ENCODE results near the gene CHPF.

CHPF gene

DNA sequence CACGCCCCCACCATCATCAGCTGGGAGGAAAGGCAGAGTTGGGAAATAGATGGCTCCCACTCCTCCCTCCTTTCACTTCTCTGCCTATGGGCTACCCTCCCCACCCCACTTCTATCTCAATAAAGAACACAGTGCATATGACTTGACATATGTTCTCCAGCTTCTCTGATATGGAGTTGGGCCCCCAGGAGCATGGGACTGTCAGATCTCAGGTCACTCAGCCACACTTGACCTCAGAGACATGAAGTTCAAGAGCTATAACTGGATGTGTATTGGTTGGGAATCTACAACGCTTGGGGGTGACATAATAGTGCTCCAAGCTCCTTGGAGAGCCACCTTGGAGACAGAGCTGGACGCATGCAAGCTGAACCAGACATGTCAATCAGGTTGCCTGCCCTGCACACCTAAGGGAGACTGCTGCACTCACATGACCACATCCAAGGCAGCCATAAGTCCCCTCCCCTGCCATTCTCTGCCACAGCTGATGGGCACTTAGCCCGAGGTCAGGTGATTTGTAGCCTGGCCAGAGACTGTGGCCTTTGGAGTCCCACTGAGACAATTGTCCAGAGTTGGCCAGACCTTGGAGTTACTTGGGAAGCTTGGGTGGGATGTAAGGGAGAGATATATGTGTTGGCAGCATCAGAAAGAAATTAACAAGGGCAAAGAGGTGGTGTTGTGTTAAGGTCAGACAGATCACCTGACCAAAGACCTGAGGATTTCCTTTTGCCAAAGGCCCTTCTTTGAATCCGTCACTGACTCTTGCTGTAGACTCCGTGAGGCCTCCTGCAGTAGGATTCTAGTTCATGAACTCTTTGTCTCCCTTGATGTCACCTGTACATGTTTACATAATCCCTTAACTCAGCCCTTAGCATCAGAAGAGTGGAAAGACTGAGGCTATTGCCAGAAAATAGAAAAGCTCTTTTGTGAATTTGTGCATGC is 32.2 kb upstream of the CHPF start:
- Histone ChIP-seq H3K4me3 (ENCODE audit: low read length in 2 of 2) (peak overlapping the region in 1 of 2 donors; percentile 9), H3K27ac (replicated peaks; ENCODE audit: low read length) (no peak overlapping the region)
- WGBS, 2 donors (ENCODE audit: extremely low coverage in 2 of 2, insufficient read length in 2 of 2, insufficient replicate concordance in 1 of 2), result no CpG with 5 or more reads among the region's 6 CpGs

DNA sequence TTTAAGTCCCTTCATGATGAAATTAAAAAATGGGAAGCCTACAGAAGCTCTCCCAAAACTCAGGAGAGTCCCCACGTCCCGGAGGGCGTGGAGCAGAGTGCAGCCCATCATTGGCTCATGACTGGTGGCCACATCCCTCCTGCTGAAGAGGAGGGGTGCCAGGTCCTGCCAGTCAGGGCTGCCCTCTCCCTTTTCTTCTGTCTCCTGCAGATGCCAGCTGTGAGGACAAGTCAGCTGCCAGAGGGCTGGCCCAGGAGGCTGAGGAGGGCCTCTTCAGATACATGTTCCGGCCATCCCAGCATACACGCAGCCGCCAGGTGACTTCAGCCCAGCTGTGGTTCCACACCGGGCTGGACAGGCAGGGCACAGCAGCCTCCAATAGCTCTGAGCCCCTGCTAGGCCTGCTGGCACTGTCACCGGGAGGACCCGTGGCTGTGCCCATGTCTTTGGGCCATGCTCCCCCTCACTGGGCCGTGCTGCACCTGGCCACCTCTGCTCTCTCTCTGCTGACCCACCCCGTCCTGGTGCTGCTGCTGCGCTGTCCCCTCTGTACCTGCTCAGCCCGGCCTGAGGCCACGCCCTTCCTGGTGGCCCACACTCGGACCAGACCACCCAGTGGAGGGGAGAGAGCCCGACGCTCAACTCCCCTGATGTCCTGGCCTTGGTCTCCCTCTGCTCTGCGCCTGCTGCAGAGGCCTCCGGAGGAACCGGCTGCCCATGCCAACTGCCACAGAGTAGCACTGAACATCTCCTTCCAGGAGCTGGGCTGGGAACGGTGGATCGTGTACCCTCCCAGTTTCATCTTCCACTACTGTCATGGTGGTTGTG is 31.1 kb upstream of the CHPF start:
- peak overlapping the region; percentile 5 for H3K14ac ChIP-seq (ENCODE audit: low read length)
- no peak overlapping the region for H4K91ac ChIP-seq (ENCODE audit: low read depth, low read length, poor library complexity)
- peak overlapping the region; percentile 80 for H2BK5ac ChIP-seq (ENCODE audit: low read length)
- H3K23ac ChIP-seq (ENCODE audit: low read depth, low read length, poor library complexity), result peak overlapping the region; percentile 11
- peak overlapping the region; percentile 81 for H2AK5ac ChIP-seq (ENCODE audit: low read depth, low read length)
- H3K9me3 ChIP-seq (replicated peaks in 1 of 2; ENCODE audit: control insufficient read depth in 2 of 2, insufficient read depth in 1 of 2, low read depth in 1 of 2, low read length in 2 of 2), result no peaks in the 10 kb centered on the region
- no peak overlapping the region for H3K4me3 ChIP-seq (ENCODE audit: low read length in 2 of 2)
- no peak for DNase-seq (ENCODE audit: low spot score)
- peaks cover 25 to 30% of the 10 kb centered on the region in 2 donors for H3K4me1 ChIP-seq (ENCODE audit: control insufficient read depth in 2 of 2, insufficient read depth in 1 of 2, low read depth in 1 of 2, low read length in 2 of 2)
- H3K9ac ChIP-seq (ENCODE audit: low read depth, low read length, poor library complexity), result peak overlapping the region; percentile 24
- H3K36me3 ChIP-seq (replicated peaks in 1 of 2; ENCODE audit: control insufficient read depth in 2 of 2, insufficient read depth in 2 of 2, low read length in 2 of 2), result peaks cover 0 to 5% of the 10 kb centered on the region in 2 donors
- H4K8ac ChIP-seq (ENCODE audit: low read depth, low read length), result peak overlapping the region; percentile 85
- peak overlapping the region; percentile 55 for H2BK15ac ChIP-seq (ENCODE audit: low read length)
- peaks cover 9% of the 10 kb centered on the region for H3K79me1 ChIP-seq (ENCODE audit: low read depth, low read length)
- no peak overlapping the region for H3K4ac ChIP-seq (ENCODE audit: low read length)
- no CpG with 5 or more reads among the region's 22 CpGs for WGBS, 2 donors (ENCODE audit: extremely low coverage in 2 of 2, insufficient read length in 2 of 2, insufficient replicate concordance in 1 of 2)
- no peak overlapping the region for H3K4me2 ChIP-seq (ENCODE audit: insufficient read depth, low read length, poor library complexity, severe bottlenecking)
- H2AFZ ChIP-seq (ENCODE audit: low read length), result no peak overlapping the region
- peak overlapping the region; percentile 66 for H3K18ac ChIP-seq (ENCODE audit: low read length)
- H3K27ac ChIP-seq (replicated peaks; ENCODE audit: low read length), result no peak overlapping the region
- H2BK12ac ChIP-seq (ENCODE audit: low read length), result peak overlapping the region; percentile 92
- peaks cover 0 to 3% (median 2%) of the 10 kb centered on the region in 3 experiments for H3K27me3 ChIP-seq (ENCODE audit: control insufficient read depth in 3 of 3, insufficient read depth in 3 of 3, low read depth in 1 of 3, low read length in 3 of 3)
- peak overlapping the region; percentile 82 for H2BK120ac ChIP-seq (ENCODE audit: low read depth, low read length)

More for the DNA sequence above, 32.2 kb upstream of the CHPF start:
- Histone ChIP-seq H4K8ac (ENCODE audit: low read depth, low read length) (no peak overlapping the region), H2AFZ (ENCODE audit: low read length) (peak overlapping the region; percentile 91), H2AK5ac (ENCODE audit: low read depth, low read length) (peak overlapping the region; percentile 81), H3K79me1 (ENCODE audit: low read depth, low read length) (no peaks in the 10 kb centered on the region), H2BK15ac (ENCODE audit: low read length) (peak overlapping the region; percentile 55), H2BK5ac (ENCODE audit: low read length) (no peak overlapping the region), H3K9ac (ENCODE audit: low read depth, low read length, poor library complexity) (no peak overlapping the region), H2BK12ac (ENCODE audit: low read length) (peak overlapping the region; percentile 92), H3K27me3 (ENCODE audit: control insufficient read depth in 3 of 3, insufficient read depth in 3 of 3, low read depth in 1 of 3, low read length in 3 of 3) (peaks cover 0 to 3% (median 0%) of the 10 kb centered on the region in 3 experiments), H3K4ac (ENCODE audit: low read length) (no peak overlapping the region), H3K18ac (ENCODE audit: low read length) (peak overlapping the region; percentile 25), H2BK120ac (ENCODE audit: low read depth, low read length) (no peak overlapping the region), H4K91ac (ENCODE audit: low read depth, low read length, poor library complexity) (no peak overlapping the region), H3K14ac (ENCODE audit: low read length) (no peak overlapping the region), H3K4me2 (ENCODE audit: insufficient read depth, low read length, poor library complexity, severe bottlenecking) (no peak overlapping the region), H3K4me1 (ENCODE audit: control insufficient read depth in 2 of 2, insufficient read depth in 1 of 2, low read depth in 1 of 2, low read length in 2 of 2) (peaks cover 25 to 27% of the 10 kb centered on the region in 2 donors), H3K9me3 (replicated peaks in 1 of 2; ENCODE audit: control insufficient read depth in 2 of 2, insufficient read depth in 1 of 2, low read depth in 1 of 2, low read length in 2 of 2) (no peaks in the 10 kb centered on the region), H3K36me3 (replicated peaks in 1 of 2; ENCODE audit: control insufficient read depth in 2 of 2, insufficient read depth in 2 of 2, low read length in 2 of 2) (no peaks in the 10 kb centered on the region), H3K23ac (ENCODE audit: low read depth, low read length, poor library complexity) (no peak overlapping the region)
- no peak for DNase-seq (ENCODE audit: low spot score)

DNA sequence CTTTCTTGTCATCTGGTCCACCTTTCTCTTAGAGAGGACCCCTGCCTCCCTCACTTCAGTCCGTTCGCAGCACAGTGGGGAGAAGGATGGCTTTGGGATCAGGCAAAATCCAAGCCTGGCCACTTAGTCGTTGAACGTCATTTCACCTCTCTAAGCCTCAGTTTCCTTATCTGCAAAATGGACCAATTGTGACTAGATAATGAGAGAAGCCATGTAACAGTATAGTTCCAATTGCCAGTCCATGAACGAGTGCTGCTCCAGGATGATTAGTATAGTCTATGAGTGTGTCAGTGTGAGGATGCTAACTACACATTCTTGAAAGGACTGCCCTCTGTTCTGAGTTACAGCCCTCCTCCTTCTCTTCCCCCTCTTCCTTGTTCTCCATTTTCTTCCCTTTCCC is 29.6 kb upstream of the CHPF start:
- Histone ChIP-seq H4K8ac (ENCODE audit: low read depth, low read length) (no peak overlapping the region), H2BK12ac (ENCODE audit: low read length) (no peak overlapping the region), H3K4me2 (ENCODE audit: insufficient read depth, low read length, poor library complexity, severe bottlenecking) (no peak overlapping the region), H3K23ac (ENCODE audit: low read depth, low read length, poor library complexity) (no peak overlapping the region), H3K27ac (replicated peaks; ENCODE audit: low read length) (no peak overlapping the region), H3K36me3 (replicated peaks in 1 of 2; ENCODE audit: control insufficient read depth in 2 of 2, insufficient read depth in 2 of 2, low read length in 2 of 2) (peaks cover 2 to 18% of the 10 kb centered on the region in 2 donors), H3K79me1 (ENCODE audit: low read depth, low read length) (peaks cover 9% of the 10 kb centered on the region), H2AK5ac (ENCODE audit: low read depth, low read length) (peak overlapping the region; percentile 87), H2BK15ac (ENCODE audit: low read length) (no peak overlapping the region), H3K9me3 (replicated peaks in 1 of 2; ENCODE audit: control insufficient read depth in 2 of 2, insufficient read depth in 1 of 2, low read depth in 1 of 2, low read length in 2 of 2) (no peaks in the 10 kb centered on the region), H3K9ac (ENCODE audit: low read depth, low read length, poor library complexity) (no peak overlapping the region), H3K18ac (ENCODE audit: low read length) (no peak overlapping the region), H2BK5ac (ENCODE audit: low read length) (no peak overlapping the region), H3K4me3 (ENCODE audit: low read length in 2 of 2) (no peak overlapping the region), H3K14ac (ENCODE audit: low read length) (no peak overlapping the region), H4K91ac (ENCODE audit: low read depth, low read length, poor library complexity) (no peak overlapping the region), H3K4me1 (ENCODE audit: control insufficient read depth in 2 of 2, insufficient read depth in 1 of 2, low read depth in 1 of 2, low read length in 2 of 2) (peaks cover 20 to 22% of the 10 kb centered on the region in 2 donors), H2BK120ac (ENCODE audit: low read depth, low read length) (no peak overlapping the region), H3K27me3 (ENCODE audit: control insufficient read depth in 3 of 3, insufficient read depth in 3 of 3, low read depth in 1 of 3, low read length in 3 of 3) (peaks cover 0 to 3% (median 2%) of the 10 kb centered on the region in 3 experiments), H3K4ac (ENCODE audit: low read length) (no peak overlapping the region), H2AFZ (ENCODE audit: low read length) (no peak overlapping the region)
- no peak for DNase-seq (ENCODE audit: low spot score)
- no CpG with 5 or more reads among the region's 5 CpGs for WGBS, 2 donors (ENCODE audit: extremely low coverage in 2 of 2, insufficient read length in 2 of 2, insufficient replicate concordance in 1 of 2)
